SJCRH30 (cell line): ENCODE data around the gene POU6F1. TPM values are rescaled to one million over a fixed set of nuclear protein-coding genes. Genes with fewer than 3 reads are reported as not detected.

Experiments used
- DNase-seq, 2 experiments: peaks; one replicate each; pipeline ENCODE4 v3.0.0-alpha.2; 2015 to 2020
- H3K27ac ChIP-seq: fragments of 250-450 bp; sonication (Bioruptor Pico); 2 replicates; pipeline ENCODE4 v1.5.1; 2020; ENCODE audit warnings: mild to moderate bottlenecking, moderate library complexity
- H3K27me3 ChIP-seq: fragments of 250-450 bp; sonication (Bioruptor Pico); 2 replicates; pipeline ENCODE4 v1.5.1; 2020; ENCODE audit warnings: mild to moderate bottlenecking, moderate library complexity
- H3K36me3 ChIP-seq: fragments of 250-450 bp; sonication (Bioruptor Pico); 2 replicates; pipeline ENCODE4 v1.5.1; 2020; ENCODE audit warnings: mild to moderate bottlenecking, moderate library complexity
- H3K4me1 ChIP-seq: fragments of 250-450 bp; sonication (Bioruptor Pico); 2 replicates; pipeline ENCODE4 v1.5.1; 2020; ENCODE audit warnings: mild to moderate bottlenecking, moderate library complexity
- H3K4me3 ChIP-seq: fragments of 250-450 bp; sonication (Bioruptor Pico); 2 replicates; pipeline ENCODE4 v1.5.1; 2020; ENCODE audit warnings: mild to moderate bottlenecking, moderate library complexity
- H3K9me3 ChIP-seq: fragments of 250-450 bp; sonication (Bioruptor Pico); replicated peaks from 2 replicates; pipeline ENCODE4 v1.5.1; 2020; ENCODE audit warnings: mild to moderate bottlenecking, moderate library complexity
- total RNA-seq: library from RNA; depleted of rRNA; stranded (reverse); fragments of >200 nt; shearing (Covaris generic); gene quantifications from 2 replicates; pipeline ENCODE4 v1.2.3, GENCODE V29; 2014; rRNA removed

POU6F1 gene
- total RNA-seq, 1 experiment from 2014 or later, result 2.5 TPM

DNA sequence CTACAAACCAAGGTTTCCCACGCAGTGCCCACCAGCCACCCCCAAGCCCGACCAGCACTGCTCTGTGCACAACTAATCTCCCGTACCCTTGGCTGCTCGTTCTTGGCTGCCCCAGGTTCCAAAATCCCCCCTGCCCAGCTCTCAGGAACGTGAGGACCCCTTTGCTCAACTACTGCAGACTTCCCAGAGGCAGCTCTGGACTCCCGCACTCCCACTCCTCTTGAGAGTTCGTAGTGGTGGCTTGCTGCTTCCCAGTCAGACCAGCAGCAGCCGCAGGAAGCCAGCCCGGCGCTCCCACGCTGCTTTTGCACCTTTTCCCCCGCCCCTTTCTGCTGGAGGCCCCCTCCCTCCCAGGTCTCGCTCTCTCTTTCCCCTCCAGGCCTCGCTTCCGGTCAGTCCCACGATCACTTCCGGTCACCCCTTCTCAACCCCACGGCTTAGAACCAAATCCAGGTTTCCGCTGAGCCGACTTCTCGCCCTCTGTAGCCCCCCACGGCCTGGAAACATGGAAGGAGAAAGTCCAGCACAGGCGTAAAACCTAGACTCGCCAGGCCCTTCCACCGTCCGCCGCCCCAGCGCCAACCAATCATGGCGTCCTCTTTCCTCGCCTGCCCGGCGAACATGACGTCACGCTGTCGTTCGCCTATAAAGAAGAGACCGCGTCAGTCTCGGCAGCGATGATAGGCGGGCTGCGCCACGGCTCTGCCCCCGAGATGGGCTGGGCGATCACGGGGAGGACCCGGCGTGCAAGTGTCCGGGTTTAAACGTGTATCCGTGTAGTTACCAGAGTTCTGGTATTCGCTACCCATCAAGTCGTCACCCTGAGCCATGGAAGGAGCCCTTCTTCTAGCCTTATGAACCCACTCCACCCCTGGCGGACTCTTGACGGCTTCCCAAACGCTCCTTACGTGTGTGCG is 45.1 kb downstream of the POU6F1 start, which contains the start of gene TFCP2:
Gene TFCP2, minus strand, starts transcription at position 621 of the 917 bp plus-strand sequence. CDS start 713 bp downstream, outside the sequence.
- Histone ChIP-seq H3K27ac (peak within 1 kb of the TSS; percentile 93), H3K27me3 (no peaks in the 10 kb centered on the region), H3K4me3 (peak within 1 kb of the TSS; percentile 73), H3K36me3 (no peaks in the 10 kb centered on the region), H3K4me1 (no peaks in the 10 kb centered on the region), H3K9me3 (no peaks in the 10 kb centered on the region; the same call in 1 of the 2 replicates)
- peak; percentile 97 to 98 for DNase-seq

DNA sequence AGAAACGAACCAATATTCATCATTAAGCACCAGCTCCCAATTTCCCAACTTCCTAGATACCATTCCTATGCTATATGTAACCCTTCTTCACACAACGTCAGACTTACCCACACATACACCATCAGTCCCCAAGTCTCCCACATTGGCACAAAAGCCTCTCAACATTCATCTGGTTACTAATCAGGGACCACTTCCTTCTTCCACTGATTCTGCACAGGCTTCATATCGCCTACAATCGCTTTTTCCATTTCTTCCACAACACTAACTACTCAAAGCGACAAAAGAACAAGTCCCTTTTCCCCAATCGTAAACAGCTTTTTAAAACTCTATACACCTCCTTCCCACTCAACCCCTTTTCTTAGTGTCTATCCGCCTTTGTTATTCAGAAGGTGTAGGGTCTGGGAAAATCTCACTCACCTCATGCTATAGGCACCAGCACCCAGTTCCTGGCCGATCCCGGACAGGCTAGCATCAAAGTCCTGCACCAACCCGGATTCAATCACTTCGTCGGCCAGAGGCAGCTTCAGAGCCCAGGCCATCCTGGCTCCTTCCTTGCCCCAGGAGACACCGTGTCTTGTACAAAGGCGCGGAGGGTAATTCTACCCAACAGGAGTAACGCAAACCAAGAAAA is 45.9 kb downstream of the POU6F1 start:
- H3K9me3 ChIP-seq, result no peaks in the 10 kb centered on the region; the same call in 1 of the 2 replicates
- H3K27me3 ChIP-seq, result no peaks in the 10 kb centered on the region
- H3K4me3 ChIP-seq, result peak overlapping the region; percentile 73
- H3K27ac ChIP-seq, result peak overlapping the region; percentile 93
- H3K36me3 ChIP-seq, result no peaks in the 10 kb centered on the region
- DNase-seq, result peak; percentile 24 to 47
- no peaks in the 10 kb centered on the region for H3K4me1 ChIP-seq

DNA sequence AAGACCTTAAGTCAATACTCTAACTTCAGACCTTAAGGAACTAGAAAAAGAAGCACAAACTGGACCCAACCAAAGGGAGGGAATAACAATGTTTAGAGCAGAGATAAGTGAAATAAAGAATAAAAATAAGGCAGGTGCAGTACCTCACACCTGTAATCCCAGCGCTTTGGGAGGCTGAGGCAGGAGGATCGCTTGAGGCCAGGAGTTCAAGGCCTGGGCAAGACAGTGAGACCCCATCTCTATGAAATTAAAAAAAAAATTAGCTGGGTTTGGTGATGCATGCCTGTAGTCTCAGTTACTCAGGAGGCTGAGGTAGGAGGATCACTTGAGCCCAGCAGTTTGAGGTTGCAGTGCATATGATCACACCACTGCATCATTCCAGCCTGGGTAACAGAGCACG is 54.1 kb downstream of the POU6F1 start:
- Histone ChIP-seq H3K9me3 (no peaks in the 10 kb centered on the region), H3K27me3 (no peaks in the 10 kb centered on the region), H3K4me1 (no peaks in the 10 kb centered on the region), H3K27ac (no peak overlapping the region), H3K36me3 (no peaks in the 10 kb centered on the region), H3K4me3 (no peak overlapping the region)
- no peak for DNase-seq

DNA sequence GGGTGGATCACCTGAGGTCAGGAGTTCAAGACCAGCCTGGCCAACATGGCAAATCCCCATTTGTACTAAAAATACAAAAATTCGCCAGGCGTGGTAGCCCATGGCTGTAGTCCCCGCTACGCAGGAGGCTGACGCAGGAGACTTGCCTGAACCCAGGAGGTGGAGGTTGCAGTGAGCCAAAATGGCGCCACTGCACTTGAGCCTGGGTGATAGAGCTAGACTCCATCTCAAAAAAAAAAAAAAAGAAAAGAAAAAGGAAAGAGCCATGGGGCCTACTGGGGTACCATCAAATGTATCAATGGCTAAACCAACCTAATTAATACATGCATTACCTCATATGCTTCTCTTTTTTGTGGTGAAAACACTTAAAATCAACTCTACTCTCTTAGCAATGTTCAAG is 55.6 kb downstream of the POU6F1 start:
- H3K4me3 ChIP-seq, result no peak overlapping the region
- no peaks in the 10 kb centered on the region for H3K9me3 ChIP-seq
- DNase-seq, result no peak
- no peak overlapping the region for H3K27ac ChIP-seq
- no peaks in the 10 kb centered on the region for H3K27me3 ChIP-seq
- H3K36me3 ChIP-seq, result no peaks in the 10 kb centered on the region
- H3K4me1 ChIP-seq, result no peaks in the 10 kb centered on the region

DNA sequence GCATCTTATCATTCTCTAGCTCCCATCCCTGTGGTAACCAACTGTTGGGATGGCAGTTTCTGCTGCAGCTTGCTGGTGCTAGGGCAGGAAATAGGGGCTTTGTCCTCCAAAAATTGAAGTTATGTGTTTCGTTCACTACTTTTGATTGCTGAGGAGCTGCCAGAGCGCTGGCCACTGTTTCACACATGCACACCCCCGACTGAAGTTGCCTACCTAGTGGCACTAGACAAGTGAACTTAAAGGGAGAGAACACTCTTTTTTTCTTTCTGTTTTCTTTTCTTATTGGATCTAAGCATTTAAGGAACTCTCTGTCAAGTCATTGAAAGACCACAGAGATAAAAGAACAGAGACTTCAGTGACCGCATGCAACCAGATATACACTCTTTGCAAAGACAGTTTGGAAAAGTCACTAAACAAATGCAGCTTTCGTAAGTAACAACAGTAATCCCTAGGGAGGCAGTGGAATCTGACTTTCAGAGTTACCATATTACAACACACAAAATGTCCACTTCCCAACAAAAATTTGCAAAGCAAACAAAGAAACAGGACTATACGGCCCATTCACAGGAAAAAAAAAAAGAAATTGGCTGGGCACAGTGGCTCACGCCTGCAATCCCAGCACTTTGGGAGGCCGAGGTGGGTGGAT is 56.9 kb downstream of the POU6F1 start:
- H3K27ac ChIP-seq, result no peak overlapping the region
- no peaks in the 10 kb centered on the region for H3K4me1 ChIP-seq
- H3K36me3 ChIP-seq, result no peaks in the 10 kb centered on the region
- H3K27me3 ChIP-seq, result no peaks in the 10 kb centered on the region
- no peaks in the 10 kb centered on the region for H3K9me3 ChIP-seq
- DNase-seq, result peak in 1 of 2 experiments; percentile 27
- H3K4me3 ChIP-seq, result no peak overlapping the region

DNA sequence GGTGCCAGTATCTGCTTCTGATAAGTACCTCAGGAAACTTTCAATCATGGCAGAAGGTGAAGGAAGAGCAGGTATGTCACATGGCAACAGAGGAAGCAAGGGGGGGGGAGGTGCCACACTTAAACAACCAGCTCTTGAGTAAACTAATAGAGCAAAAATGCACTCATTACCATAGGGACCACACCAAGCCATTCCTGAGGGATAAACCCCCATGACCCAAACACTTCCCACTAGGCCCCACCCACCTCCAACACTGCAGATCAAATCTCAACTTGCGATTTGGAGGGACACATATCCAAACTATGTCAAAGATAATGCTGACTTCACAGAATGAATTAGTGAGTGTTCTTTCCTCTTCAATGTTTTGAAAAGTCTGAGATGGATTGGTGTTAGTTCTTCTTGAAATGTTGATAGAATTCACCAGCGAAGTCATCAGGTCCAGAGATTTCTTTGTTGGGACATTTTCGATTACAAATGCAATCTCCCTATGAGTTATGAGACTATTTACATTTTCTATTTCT is 61.6 kb downstream of the POU6F1 start:
- no peak for DNase-seq
- Histone ChIP-seq H3K9me3 (no peaks in the 10 kb centered on the region), H3K36me3 (no peaks in the 10 kb centered on the region), H3K4me1 (no peaks in the 10 kb centered on the region), H3K4me3 (no peak overlapping the region), H3K27ac (no peak overlapping the region), H3K27me3 (no peaks in the 10 kb centered on the region)

DNA sequence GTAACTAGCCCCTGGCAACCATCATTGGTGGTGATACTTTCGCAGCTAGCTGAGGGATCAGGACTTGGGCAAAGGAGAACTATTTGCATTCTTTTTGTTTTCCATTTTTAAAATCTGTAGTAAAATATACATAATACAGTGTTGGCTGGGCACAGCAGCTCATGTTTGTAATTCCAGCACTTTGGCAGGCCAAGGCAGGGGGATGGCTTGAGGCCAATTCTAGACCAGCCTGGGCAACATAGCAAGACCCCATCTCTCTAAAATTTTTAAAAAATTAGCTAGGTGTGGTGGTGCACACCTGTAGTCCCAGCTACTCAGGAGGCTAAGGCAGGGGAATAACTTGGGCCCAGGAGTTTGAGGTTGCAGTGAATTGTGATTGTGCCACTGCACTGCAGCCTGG is 64.9 kb downstream of the POU6F1 start:
- Histone ChIP-seq H3K27ac (no peak overlapping the region), H3K4me3 (no peak overlapping the region), H3K4me1 (no peaks in the 10 kb centered on the region), H3K9me3 (no peaks in the 10 kb centered on the region), H3K36me3 (no peaks in the 10 kb centered on the region), H3K27me3 (no peaks in the 10 kb centered on the region)
- DNase-seq, result no peak

DNA sequence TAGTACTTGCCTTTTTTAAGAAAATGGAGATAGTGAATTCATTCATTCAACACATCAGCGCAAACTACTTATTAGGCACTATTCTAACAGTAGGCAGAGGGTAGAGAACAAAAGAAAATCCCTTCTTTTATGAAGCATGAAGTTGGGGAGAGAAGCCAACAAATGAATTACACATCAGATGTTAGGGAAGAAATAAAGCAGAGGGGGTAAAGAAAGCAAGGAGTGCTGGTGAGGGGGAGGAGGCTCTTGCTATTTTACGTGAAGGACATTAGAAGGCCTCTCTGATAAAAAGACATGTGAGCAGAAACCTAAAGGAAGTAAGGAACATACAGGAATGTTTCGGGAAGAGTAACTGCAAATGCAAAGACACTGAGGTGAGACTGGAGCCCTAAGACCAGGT is 67.1 kb downstream of the POU6F1 start:
- no peak overlapping the region for H3K4me3 ChIP-seq
- H3K4me1 ChIP-seq, result no peaks in the 10 kb centered on the region
- no peaks in the 10 kb centered on the region for H3K9me3 ChIP-seq
- DNase-seq, result no peak
- H3K27ac ChIP-seq, result no peak overlapping the region
- H3K27me3 ChIP-seq, result no peaks in the 10 kb centered on the region
- no peaks in the 10 kb centered on the region for H3K36me3 ChIP-seq

DNA sequence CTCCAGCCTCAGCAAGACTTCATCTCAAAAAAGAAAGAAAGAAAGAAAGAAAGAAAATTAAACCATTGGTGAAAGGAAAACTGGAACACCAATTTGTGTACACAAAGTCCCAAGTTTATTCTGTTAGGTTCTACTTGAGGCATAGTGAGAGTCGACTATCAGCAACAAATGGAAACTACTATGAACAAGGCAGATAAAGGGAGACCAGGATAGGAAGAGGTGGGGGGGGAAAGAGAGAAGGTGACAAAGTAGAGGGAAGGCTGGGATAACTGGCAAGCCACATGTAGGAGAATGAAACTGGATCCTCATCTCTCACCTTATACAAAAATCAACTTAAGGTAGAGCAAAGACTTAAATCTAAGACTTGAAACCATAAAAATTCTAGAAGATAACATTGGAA is 70.6 kb downstream of the POU6F1 start:
- no peaks in the 10 kb centered on the region for H3K9me3 ChIP-seq

DNA sequence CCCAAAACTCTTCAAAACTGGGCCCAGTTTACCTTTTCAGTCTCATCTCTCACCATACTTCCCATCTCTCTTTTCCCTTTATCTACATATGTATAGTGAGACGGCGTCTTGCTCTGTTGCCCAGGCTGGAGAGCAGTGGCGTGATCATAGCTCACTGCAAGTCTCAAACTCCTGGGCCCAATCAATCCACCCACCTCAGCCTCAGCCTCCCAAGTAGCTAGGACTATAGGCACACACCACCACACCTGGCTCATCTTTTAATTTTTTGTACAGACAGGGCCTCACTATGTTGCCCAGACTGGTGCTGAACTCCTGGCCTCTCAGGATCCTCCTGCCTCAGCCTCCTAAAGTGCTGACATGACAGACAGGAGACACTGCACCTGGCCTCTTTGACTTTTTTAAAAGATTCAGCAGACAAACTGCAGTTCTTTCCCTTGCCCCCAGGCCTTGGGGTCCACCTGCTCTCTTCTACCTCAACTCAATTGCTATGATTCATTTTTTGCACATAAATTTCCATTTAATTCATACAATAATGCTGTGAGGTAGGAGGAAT is 78.5 kb downstream of the POU6F1 start:
- Histone ChIP-seq H3K36me3 (peaks cover 1% of the 10 kb centered on the region; the same call in 1 of the 2 replicates), H3K27ac (no peak overlapping the region), H3K4me3 (no peak overlapping the region), H3K9me3 (no peaks in the 10 kb centered on the region), H3K27me3 (no peaks in the 10 kb centered on the region), H3K4me1 (0 out of 2 replicates have a peak, but pooled peaks cover 2% of the 10 kb centered on the region)
- DNase-seq, result no peak

More for the DNA sequence above, 70.6 kb downstream of the POU6F1 start:
- H3K4me3 ChIP-seq, result no peak overlapping the region
- no peaks in the 10 kb centered on the region for H3K27me3 ChIP-seq
- DNase-seq, result no peak
- H3K27ac ChIP-seq, result no peak overlapping the region
- peaks cover 5% of the 10 kb centered on the region; the same call in 1 of the 2 replicates for H3K36me3 ChIP-seq
- no peaks in the 10 kb centered on the region for H3K4me1 ChIP-seq

Other genes starting within 250 kb of the POU6F1 start
- gene SLC11A2, start 191.7 kb downstream of the POU6F1 start, total RNA-seq, result 76.4 and 78.5 TPM in 2 replicates
- 40.8 and 53.4 TPM in 2 replicates for gene LETMD1, start 169.7 kb downstream of the POU6F1 start, total RNA-seq
- gene CSRNP2, start 134.5 kb downstream of the POU6F1 start, total RNA-seq, result 85.3 and 92.5 TPM in 2 replicates
- 22.2 and 24.1 TPM in 2 replicates for gene TFCP2, start 44.9 kb downstream of the POU6F1 start, total RNA-seq
- 236 and 239 TPM in 2 replicates for gene DAZAP2, start 20.8 kb upstream of the POU6F1 start, total RNA-seq
- 0.38 and 1.2 TPM in 2 replicates for gene SMAGP, start 52.4 kb upstream of the POU6F1 start, total RNA-seq
- gene BIN2, start 106.1 kb upstream of the POU6F1 start, total RNA-seq, result not detected in 2 replicates
- gene CELA1, start 128.6 kb upstream of the POU6F1 start, total RNA-seq, result not detected in 2 replicates
- gene GALNT6, start 173.3 kb upstream of the POU6F1 start, total RNA-seq, result 0.08 and 0.10 TPM in 2 replicates
- under 0.01 and 0.08 TPM in 2 replicates for gene SLC4A8, start 206.8 kb upstream of the POU6F1 start, total RNA-seq